Activated T-cell treated with anti-CD3 and anti-CD28 coated beads for 24 hours (primary cell): ENCODE data around the gene ZFP36.

Experiments
- DNase-seq: peaks from one replicate; pipeline ENCODE4 v3.0.0-alpha.2; 2020; ENCODE audit warnings: low read depth

Gene ZFP36

DNA sequence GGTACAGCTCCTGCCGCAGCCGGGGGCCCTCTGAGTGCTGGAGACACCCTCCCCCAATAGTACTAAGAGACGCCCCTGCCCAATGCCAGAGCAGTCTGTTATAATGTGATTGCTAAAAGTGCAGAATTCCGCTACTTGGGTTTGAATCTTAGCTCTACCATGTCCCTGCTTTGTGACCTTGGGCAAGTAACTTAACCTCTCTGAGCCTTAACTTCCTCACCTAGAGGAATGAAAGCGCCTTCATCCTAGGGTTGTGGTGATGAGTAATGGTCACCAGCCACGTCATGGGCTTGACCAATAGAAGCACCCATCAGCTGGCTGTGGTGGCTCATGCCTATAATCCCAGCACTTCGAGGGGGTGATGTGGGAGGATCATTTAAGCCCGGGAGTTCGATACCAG lies 12.4 kb downstream of the ZFP36 start:
- DNase-seq: no peak

DNA sequence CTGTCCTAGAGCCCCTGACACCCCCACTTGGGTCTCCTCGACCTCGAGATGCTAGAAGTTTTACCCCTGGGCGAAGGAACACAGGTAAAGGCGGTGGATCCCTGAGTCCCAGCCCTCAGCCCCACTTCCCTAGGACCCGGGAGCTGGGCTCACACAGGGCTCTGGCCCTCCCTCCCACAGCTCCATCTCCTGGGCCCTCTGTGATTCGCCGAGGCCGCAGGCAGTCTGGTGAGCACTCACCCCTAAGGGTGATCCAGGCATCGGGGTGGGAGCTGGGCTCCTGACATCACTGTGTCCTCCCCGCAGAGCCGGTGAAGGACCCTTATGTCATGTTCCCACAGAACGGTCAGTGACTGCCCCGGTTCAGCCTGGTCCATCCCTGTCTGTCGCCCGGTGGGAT lies 14.1 kb downstream of the ZFP36 start:
- no peak for DNase-seq

- DNase-seq: no peak
Observed at GRCh38 chr19:39422020-39422419, 15.4 kb downstream of the ZFP36 start.

DNA sequence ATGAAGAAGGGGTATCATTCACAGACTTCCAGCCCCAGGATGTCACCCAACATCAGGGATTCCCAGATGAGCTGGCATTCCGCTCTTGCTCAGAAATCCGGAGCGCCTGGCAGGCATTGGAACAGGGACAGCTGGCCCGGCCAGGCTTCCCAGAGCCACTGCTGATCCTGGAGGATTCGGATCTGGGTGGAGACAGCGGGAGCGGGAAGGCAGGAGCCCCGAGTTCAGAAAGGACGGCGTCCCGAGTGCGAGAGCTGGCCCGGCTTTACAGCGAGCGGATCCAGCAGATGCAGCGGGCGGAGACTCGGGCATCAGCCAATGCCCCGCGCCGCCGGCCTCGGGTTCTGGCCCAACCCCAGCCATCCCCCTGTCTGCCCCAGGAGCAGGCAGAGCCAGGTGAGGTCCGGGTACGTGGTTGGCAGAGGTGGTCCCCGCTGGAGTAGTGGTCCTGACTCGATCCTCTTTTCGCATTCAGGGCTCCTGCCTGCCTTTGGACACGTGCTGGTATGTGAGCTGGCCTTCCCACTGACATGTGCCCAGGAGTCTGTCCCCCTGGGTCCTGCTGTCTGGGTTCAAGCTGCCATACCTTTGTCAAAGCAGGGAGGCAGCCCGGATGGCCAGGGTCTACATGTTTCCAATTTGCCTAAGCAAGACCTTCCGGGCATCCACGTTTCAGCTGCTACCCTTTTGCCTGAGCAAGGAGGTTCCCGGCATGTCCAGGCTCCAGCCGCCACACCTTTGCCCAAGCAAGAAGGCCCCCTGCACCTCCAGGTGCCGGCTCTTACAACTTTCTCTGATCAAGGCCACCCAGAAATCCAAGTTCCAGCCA lies 16.8 kb downstream of the ZFP36 start:
- no peak for DNase-seq

GRCh38 chr19:39424934-39425333 lies 18.3 kb downstream of the ZFP36 start:
- no peak for DNase-seq

DNA sequence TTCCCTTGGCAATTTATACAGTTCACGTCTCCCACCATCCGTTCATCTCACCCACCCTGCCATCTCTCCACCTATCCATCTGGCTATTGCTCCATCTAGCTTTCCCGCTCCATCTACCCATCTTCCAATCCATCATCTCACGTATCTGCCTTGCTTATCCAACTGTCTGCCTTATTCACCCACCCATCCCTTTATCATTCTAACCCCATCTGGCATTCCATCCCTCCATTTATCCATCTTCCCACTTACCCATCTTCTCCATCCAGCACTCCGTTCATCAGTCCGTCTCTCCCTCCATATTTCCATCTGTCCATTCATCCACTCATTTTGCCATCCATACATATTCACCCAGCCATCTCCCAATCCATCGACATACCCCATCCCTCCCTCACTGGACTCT lies 19.1 kb downstream of the ZFP36 start:
- DNase-seq: no peak

DNA sequence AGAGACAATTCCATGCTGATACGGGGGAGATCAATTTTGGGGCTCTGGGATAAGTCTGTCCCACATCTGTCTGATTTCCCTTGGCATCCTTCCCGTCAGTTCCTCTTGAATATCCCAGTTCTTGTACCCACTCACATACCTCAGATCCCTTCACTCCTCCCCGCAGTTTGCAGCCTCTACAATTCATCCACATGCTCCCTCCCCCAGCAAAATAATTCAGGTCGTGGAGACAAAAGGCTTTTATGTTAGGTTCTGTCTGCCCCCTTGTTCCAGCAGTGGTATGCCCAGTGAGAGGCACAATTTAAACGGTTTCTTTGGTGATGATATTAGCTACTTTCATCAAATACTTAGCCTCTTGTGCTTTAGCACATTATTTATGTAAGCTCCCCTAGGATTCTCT lies 19.5 kb downstream of the ZFP36 start:
- DNase-seq: no peak

DNA sequence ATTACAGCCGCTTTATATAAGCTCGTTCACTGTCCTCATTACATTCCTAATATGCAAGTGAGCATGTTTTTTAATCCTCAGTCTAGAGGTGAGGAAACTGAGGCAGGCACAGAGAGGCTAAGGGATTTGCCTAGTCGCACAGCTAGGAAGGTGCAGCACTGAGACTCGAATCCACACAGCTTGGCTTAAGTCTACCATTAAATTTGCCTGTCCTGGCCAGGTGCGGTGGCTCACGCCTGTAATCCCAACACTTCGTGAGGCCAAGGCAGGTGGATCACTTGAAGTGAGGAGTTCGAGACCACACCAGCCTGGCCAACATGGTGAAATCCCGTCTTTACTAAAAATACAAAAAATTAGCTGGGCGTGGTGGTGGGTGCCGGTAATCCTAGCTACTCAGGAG lies 21.1 kb downstream of the ZFP36 start:
- DNase-seq: no peak

DNA sequence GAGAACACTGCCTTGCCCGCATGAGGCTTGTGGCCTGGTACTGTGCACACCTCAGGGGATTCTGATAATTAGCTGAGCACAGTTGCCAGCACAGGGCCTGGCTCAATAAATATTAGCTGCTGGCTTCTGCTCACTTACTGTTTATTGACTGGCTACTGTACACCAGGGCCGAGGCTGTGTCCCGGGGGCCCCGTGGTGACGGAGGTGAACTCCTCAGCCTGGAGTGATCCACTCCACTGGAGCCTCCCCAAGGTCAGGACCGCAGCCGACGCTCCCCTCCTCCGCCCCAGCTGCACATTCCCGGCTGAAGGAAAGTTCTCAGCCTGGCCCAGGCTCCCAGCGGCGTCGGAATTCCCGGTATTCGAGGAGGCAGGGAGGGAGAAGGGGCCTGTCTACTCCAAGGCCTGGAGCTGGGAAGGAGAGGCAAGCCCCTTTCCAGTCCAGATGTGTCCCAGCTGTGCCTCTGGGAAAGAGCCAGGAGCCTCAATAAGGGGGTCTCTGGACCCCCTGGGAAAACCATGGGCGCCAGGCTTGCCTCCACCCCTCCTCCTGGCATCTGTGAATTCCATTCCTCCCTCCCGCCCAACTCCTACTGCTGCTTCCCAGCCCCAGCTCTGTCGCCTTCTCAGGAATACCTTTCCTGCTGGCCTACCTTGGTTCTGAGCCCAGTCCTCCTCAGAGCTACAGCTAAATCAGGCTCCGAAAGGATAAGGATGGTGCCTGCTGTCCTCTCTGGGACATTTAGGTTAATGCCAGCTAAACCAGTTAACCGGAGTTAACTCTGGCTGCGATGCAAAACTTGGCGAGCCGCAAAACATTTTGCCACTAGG lies 21.9 kb downstream of the ZFP36 start:
- DNase-seq: no peak

DNA sequence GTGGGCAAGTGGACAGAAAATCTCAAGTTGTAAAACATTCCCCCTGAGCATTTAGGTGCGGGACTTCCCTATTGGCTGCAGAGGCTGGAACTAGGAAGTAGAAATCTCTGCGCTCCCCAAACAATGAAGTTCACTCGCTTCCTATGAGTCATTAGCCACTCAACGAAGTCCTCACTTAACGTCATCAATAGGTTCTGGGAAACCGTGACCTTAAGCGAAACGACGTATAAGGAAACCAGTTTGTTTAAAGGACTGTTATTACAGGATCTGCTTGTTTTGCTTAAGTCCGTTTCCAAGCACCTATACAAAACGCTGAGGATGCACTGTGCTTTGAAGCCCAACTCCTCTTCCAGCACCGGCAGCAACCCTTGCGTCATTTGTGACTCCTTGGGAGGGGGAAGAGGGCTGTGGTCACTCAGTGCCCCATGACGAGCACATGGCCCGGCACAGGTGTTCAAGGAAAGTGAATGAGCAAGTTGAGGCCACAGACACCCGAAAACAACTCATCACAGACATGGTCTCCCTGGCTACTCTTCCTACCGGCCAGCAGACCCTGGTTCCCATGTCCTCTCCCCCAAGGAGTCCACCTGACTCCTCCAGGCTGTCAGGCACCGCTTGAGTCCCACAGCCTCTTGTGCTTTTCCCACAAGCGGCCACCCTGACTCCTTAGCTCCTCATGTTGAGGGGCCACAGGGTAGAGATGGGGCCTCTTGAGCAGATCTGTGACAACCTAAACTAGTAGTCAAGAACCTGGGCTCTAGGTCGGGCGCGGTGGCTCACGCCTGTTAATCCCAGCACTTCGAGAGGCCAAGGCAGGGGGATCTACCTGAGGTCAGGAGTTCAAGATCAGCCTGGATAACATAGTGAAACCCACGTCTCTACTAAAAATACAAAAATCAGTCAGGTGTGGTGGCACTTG lies 24.3 kb downstream of the ZFP36 start:
- no peak for DNase-seq

- DNase-seq: no peak
Observed at GRCh38 chr19:39432677-39433025, 26.0 kb downstream of the ZFP36 start.

DNA sequence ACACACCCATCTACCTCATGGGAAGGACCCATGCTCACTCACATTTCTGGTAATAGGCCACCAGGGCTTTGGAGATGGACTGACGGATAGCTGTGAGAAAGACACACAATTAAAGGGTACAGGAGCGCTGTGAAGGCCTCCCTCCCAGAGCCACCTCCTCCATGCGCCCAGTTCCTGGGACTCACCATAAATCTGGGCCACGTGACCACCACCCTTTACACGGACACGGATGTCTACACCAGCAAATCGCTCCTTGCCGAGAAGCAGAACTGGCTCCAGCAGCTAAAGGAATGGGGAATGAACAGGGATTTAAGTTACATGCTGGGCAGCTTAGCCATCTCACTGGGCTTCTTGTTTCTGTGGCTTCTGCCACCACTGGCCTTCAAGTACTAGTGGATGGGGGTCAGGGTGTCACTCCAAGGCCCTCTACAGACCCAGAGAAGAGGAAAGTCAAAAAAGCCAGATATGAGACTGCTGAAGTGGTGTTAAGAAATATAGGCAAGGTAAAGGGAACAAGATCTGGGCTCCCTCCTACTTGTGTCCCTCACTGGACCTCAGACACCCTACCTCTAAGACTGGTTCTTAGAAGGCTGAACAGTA lies 26.9 kb downstream of the ZFP36 start:
- DNase-seq: no peak

DNA sequence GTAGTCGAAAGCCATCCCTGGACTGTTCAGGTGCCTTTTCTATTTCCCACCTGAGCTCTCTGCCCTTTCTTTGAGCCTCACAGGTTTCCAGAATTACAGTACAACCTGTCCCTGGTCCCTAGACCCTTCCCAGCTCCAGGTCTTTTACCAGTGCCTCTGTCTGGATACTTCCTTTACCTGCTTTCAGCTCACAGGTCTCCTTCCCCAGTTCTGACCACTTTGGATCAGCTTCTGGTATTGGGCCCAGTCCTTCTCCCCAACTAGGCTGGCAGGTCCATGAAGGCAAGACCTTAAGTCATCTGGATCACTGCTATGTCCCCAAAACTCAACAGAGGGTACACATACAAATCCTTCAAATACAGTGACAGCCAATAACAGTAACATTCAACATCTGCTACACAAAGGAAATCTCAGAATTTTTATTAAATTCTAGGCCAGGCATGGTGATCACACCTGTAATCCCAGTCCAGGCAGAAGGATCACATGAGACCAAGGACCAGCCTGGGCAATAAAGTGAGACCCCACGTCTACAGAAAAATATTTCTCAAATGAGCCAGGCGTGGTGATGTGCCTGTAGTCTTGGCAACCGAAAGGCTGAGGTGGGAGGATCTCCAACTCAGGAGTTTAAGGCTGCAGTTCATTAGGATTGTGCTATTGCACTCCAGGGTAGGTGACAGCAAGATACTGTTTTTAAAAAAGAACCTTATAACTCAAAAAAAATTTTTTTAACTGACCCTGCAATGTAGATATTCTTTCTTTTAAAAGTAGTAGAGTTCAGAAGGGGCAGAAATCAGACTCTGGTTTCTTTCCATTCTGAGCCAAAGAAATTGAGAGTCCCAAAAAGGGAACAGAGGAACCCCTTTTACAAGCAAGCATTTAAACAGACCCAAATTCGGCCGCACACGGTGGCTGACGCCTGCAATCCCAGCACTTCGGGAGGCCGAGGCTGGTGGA lies 27.8 kb downstream of the ZFP36 start:
- DNase-seq: no peak

DNA sequence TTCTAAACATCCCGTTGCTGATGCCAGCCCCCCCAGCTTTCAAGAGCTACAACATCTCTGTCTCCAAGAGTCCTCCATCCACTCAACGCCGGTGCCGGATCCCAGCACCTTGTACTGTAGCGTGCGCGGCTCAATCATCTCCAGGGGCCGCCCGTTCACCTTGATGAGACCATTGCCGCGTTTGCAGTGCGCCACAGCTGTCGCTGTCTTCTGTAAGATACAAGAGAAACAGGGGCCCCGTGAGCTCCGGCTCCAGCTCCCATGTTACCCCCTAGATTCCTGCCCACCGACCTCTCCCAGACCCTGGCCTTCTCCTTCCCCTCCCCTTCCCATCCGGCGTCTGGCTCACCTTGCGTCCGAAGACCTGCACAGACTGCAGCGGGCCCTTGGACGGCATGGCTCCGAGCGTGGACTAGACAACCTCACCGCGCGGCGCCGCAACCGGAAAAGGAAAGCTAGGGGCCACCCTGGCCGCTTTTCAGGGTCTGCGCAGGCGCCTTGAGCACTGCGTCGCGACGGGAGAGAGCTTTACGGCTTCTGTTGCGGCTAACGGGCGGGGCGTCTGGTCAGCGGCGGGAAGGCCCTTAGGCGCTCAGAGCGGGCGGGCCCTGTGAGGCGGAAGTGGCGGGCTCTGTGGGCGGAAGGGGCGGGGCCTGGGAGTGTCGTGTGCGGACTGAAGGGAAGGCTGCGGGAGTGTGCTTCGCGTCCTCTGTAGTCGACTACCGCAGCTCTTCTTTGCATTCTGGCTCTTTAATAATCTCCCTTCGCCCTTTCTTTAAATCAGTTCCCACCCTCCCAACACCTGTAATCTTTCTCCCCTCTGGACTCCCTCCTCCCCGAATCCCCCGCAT lies 29.1 kb downstream of the ZFP36 start, which contains the start of gene RPS16:
Gene RPS16, minus strand, starts transcription at position 451 of the 851 bp plus-strand sequence. Its CDS starts 54 bp downstream, at position 397.
- DNase-seq: peak; percentile 99

GRCh38 chr19:39436350-39436716 lies 29.7 kb downstream of the ZFP36 start:
- DNase-seq: no peak

- no peak for DNase-seq
Observed at GRCh38 chr19:39438270-39438934, 31.8 kb downstream of the ZFP36 start.

DNA sequence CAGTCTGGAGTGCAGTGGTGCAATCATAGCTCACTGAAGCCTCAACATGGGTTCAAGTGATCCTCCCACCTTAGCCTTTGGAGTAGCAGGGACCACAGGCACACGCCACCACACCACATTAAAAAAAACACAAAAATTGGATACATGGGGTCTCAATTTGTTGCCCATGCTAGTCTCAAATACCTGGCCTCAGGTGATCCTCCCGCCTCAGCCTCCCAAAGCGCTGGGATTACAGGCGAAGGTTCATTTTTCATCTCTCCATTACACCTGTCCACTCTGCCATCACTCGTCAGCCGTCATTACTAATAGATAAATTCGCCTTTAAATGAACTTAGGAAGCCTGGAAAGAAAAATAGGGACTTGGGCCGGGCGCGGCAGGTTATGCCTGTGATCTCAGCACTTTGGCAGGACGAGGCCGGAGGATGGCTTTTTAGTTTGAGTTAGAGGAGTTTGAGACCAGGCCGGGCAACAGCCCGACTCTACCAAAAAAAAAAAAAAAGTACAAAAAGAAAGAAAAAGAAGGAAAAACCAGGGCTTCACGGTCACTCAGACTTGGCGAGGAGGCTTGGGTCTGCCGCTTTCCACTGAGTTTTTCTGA lies 38.0 kb downstream of the ZFP36 start:
- no peak for DNase-seq

GRCh38 chr19:39445196-39446111 lies 38.8 kb downstream of the ZFP36 start, which contains the start of gene SUPT5H:
Gene SUPT5H, plus strand, starts transcription at chr19:39445582. Its CDS starts 309 bp downstream, at chr19:39445891.
- DNase-seq: peak; percentile 97
